HL-60/S4 treated with phorbol 12-myristate 13-acetate at 8.2 ng/mL for 4 days and 3 days (cell line): ENCODE results near the gene CD300A.

Experiments
- in situ Hi-C: fragments of 300-500 bp; cut with MboI; formaldehyde crosslinking; loops from 2 replicates; pipeline ENCODE4 v1.15.0; 2022; ENCODE audit warnings: low sequenced_read_pairs

The CD300A gene

GRCh38 chr17:74439691-74440567 lies 26.5 kb upstream of the CD300A start:
- in situ Hi-C loops, result no loop called here

- in situ Hi-C loops, result no loop called here
Observed at GRCh38 chr17:74441537-74441936, 24.9 kb upstream of the CD300A start.

GRCh38 chr17:74442291-74442669 lies 24.2 kb upstream of the CD300A start:
- in situ Hi-C loops, result no loop called here

- in situ Hi-C loops, result no loop called here
Observed at GRCh38 chr17:74442670-74443515, 23.5 kb upstream of the CD300A start.

GRCh38 chr17:74443516-74444296 lies 22.7 kb upstream of the CD300A start:
- in situ Hi-C loops, result no loop called here

- in situ Hi-C loops, result no loop called here
Observed at GRCh38 chr17:74444406-74444805, 22.0 kb upstream of the CD300A start.

GRCh38 chr17:74445158-74445557 lies 21.3 kb upstream of the CD300A start:
- in situ Hi-C loops, result no loop called here

GRCh38 chr17:74446551-74447500 lies 19.6 kb upstream of the CD300A start:
- in situ Hi-C loops, result no loop called here

- in situ Hi-C loops, result no loop called here
Observed at GRCh38 chr17:74447628-74448159, 18.7 kb upstream of the CD300A start.

GRCh38 chr17:74448756-74449155 lies 17.7 kb upstream of the CD300A start:
- in situ Hi-C loops, result no loop called here

- in situ Hi-C loops, result no loop called here
Observed at GRCh38 chr17:74449306-74449705, 17.1 kb upstream of the CD300A start.

- in situ Hi-C loops, result no loop called here
Observed at GRCh38 chr17:74449773-74450172, 16.7 kb upstream of the CD300A start.

GRCh38 chr17:74450231-74450630 lies 16.2 kb upstream of the CD300A start:
- in situ Hi-C loops, result no loop called here

GRCh38 chr17:74450925-74451403 lies 15.5 kb upstream of the CD300A start:
- in situ Hi-C loops, result no loop called here

GRCh38 chr17:74451557-74451956 lies 14.9 kb upstream of the CD300A start:
- in situ Hi-C loops, result no loop called here

- in situ Hi-C loops, result no loop called here
Observed at GRCh38 chr17:74452033-74452840, 14.2 kb upstream of the CD300A start.

GRCh38 chr17:74452841-74453661 lies 13.4 kb upstream of the CD300A start:
- in situ Hi-C loops, result no loop called here

- in situ Hi-C loops, result no loop called here
Observed at GRCh38 chr17:74453665-74454196, 12.7 kb upstream of the CD300A start.
